ENCODE data around the gene RBM27.
"Not testable (repeated sequence)": the region's sequence is repeated elsewhere in the genome, so short reads cannot be mapped to it uniquely, and the experiment has no call there.

The RBM27 gene

DNA sequence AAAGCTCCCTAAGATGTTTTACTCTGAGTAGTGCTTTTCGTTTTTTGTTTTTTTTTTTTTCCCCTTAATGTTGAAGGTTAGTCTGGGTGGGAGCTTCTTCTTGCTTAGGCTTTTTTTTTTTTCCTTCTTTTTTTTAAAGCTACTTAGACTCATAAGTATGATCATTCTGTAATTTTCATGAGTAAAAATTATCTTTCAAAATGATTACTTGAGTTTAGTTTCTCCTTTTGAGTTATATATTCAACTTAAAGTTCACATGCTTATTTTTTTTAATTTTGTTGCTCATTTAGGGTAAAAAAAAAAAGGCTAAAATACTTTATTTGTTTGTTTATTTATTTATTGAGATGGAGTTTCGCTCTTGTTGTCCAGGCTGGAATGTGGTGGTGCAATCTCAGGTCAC, 2.9 kb downstream of the RBM27 start:
- DNase-seq: no peak

DNA sequence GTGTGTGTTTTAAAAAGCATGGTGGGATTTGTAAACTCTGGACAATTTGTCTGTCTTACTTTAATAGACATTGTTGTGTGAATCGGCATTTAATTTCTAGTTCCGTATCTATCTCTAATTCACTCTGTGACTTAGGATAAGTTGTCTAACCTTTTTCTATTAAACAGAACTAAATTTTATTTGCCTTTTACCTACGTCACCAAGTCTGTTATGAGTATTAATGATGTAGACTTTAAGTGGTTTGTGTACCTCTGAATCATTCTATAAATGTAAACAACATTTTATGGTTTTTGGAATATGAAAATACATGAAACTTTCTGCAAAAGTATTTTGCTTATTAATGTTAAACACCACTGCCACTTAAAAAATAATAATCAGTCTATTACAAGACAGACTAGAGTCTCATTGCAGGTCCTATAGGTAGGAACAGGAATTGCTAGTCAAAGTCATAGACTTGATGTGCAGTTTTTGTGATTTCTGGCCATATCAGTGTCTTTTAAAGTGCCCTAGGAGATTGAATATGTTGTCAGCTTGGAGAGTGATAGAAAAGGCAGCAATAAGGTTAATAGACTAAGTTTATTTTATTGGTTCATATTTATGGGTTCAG, 5.6 kb downstream of the RBM27 start:
- no peak for DNase-seq

DNA sequence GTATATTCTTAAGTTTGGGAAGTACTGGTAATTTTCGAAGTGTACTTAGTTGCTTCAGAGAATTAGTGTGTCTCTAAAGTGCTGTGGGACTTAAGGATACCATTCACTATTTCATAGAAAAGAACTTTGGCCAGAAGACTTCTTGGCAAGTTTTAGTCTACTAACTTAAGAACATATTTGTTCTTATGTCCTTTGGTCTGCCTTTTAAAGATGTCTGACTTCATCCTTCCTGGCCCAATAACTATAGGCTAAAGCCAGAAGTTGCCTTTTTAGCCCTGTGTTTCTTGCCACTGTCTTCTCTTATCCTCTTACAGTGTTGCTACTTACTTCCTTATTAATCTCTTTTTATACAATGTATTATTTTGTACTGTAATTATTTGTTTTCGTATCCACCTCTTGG, 6.3 kb downstream of the RBM27 start:
- DNase-seq: no peak

DNA sequence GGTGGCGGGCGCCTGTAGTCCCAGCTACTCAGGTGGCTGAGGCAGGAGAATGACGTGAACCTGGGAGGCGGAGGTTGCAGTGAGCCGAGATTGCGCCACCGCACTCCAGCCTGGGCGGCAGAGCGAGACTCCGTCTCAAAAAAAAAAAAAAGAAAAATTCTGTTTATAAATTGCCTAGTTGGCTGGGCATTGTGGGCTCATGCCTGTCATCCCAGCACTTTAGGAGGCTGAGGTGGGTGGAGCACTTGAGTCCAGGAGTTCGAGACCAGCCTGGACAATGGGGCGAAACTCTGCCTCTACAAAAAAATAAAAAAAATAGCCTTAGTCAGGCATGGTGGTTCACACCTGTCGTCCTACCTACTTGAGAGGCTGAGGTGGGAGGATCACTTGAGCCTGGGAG, 7.4 kb downstream of the RBM27 start:
- DNase-seq: not testable (repeated sequence)

DNA sequence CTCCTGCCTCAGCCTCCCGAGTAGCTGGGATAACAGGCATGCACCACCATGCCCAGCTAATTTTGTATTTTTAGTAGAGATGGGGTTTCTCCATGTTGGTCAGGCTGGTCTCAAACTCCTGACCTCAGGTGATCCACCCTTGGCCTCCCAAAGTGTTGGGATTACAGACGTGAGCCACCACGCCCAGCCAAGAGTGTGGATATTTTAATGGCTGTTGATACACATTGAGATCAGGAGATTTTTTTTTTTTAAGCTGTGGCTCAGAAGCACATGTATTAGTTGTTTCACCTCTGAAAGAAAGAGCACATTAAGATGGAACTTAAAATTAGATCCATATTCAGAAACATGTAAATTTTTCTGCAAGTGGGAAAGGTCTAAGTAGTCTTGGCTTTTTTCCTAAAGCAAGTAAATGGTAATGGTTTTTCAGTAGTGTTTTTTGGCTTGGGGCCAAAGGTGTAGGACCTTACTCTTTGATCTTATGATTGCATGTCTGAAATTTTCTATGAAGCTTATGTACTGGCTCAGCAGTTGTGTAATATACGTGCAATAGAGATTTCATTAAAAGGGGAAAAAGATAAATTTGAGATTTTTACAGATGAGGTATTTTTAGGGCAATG, 9.9 kb downstream of the RBM27 start:
- DNase-seq: peak; percentile 11

DNA sequence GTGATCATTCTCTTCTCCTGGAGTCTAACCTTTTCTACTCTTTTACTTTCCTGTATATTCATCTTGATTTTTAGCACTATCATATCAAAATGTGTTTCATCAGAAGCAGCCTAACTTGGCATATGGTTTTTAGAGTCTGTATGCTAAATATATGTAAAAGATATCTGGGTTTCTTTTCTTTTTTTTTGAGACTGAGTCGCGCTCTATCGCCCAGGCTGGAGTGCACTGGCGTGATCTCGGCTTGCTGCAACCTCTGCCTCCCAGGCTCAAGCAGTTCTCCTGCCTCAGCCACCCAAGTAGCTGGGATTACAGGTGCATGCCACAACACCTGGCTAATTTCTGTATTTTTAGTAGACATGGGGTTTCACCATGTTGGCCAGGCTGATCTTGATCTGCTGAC, 11.5 kb downstream of the RBM27 start:
- not testable (repeated sequence) for DNase-seq

DNA sequence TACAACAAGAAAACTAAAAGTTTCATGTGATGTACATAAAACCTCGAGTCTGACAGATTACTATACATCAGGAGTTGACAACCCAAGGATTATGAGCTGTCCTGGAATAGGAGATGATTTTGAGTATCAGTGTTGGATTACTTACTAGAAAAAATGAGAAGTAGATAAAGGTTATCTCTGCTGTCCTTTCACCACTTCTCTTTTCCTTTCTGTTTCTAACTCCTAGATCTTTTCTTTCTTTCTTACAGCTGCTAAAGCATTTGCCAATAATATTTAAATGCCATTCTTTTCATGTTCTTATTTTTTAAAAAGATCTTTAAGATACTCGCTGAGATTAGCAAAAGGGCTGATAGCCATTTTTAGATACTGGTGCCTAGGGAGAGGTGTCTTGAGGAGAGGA, 14.8 kb downstream of the RBM27 start:
- DNase-seq: no peak

DNA sequence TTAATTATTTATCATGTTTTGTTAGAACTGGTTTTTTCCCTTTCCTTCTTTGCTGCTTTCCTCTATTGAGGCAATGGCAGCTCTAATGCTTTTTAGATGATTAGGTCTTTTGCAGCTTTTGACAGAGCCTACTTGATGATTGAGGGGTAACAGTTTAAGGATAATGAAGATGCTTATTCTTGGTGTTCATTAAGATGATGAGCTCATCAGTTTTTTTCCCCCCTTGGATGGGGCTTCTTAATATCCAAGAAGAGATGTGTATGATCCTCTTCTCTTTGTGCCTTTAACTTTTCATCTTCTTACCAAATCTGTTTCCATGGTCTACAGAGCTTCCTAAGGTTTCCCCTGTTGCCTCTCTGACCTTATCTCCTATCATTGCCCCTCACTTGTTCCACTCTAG, 15.8 kb downstream of the RBM27 start:
- no peak for DNase-seq

DNA sequence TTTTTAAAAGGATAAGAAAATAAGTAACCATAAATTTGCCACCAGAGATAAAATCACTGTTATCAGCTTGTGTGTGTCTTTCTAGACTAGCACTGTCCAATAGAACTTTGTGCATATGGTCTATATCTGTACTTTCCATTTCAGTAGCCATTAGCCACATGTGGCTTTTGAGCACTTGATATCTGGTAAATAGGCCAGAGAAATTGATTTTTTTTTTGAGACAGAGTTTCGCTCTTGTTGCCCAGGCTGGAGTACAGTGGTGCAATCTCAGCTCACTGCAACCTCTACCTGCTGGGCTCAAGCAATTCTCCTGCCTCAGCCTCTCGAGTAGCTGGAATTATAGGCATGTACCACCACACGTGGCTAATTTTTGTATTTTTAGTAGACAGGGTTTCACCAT, 17.8 kb downstream of the RBM27 start:
- DNase-seq: no peak

DNA sequence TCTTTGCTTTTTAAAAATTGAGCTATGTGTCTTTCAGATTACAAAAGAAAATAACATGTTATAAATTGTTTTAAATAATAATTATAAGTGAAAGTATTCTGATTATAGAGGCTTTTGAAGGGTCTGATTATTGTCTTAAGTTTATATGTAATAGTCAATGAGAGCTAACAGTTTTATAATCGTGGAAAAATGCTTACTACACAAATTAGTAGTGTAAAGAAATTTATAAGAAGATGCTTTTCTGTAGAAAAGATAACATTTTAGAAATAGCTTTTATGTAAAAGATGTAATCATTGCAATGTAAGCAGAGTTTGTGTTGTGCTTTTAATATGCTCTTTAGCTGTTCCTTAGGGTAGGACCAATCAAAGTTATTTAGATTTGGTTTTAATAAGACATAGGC, 18.6 kb downstream of the RBM27 start:
- no peak for DNase-seq

DNA sequence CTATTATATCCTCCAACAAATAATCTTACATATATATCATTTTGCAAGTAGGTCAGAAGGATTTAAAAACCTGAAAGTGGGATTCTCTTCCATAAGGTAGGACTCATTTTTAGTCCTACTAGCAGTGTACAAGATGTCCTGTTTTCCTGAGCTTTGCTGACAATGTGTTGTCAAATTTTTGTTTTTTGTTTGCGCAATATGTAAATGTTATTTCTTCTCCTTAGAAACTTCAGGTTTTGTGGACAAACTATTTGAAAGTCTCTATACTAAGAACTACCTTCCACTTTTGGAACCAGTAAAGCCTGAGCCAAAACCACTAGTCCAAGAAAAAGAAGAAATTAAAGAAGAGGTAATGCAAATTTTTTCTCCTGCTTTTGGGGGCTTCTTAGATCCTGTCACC, 19.8 kb downstream of the RBM27 start:
- no peak for DNase-seq

DNA sequence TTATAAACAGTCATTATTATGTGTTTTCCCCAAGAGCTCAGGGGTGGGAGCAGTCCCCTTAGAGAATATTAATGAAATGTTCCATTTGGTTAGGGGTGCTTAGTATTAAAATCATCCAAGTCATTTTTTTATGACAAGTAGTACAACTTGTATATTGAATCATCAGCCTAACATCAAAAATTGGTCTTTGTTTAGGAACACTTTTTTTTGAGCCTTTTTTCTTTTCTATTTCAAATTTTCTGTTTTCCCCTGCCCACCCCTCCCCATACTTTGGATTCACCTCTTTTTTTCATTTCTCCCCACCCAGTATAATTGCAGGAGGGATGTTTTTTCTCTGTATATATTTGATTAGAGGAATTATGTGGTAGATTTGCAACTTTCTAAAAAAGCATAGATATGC, 25.8 kb downstream of the RBM27 start:
- DNase-seq: no peak

DNA sequence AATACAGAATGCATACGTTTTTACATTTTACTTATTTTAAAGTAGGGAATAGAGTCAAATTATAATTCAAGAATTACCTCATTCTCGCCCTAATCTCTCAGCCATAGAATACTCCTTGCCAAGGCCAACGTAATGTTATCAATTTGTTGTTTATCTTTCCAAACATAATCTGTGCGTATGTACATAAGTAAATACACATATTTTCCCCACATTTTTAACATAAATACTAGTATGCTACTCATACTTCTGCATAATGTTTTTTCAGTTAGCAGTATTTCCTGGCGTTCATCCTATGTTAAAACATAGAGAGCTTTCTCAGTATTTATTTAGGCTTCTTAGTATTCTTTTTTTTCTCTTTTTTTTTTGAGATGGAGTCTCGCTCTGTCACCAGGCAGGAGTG, 28.8 kb downstream of the RBM27 start:
- no peak for DNase-seq

DNA sequence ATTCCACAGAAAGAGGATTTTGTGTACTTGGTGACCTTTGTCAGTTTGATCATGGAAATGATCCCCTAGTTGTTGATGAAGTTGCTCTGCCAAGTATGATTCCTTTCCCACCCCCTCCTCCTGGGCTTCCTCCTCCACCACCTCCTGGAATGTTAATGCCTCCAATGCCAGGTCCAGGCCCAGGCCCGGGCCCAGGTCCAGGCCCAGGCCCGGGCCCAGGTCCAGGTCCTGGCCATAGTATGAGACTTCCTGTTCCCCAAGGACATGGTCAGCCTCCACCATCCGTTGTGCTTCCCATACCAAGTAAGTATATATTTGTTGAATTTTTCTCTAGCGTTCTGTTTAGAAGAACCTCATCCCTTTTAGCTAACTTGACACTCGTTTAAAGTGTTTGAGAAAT, 30.0 kb downstream of the RBM27 start:
- no peak for DNase-seq

DNA sequence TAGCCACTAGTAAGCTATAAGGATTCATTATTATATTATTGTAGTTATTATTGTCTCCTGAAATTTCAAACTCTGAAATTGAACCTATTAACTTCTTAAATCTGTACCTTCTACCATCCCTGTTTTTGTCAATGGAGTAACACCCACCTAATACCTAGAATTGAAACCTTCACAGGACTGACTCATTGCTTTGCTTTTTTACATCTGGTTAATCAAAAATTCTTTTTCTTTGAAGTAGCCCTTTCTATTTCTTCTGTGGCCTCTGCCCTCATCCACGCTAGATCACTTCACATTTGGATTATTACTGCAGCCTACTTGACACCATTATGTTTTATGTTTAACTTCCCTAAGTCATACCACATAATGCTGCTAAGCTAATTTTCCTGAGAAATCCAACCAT, 35.6 kb downstream of the RBM27 start:
- no peak for DNase-seq

DNA sequence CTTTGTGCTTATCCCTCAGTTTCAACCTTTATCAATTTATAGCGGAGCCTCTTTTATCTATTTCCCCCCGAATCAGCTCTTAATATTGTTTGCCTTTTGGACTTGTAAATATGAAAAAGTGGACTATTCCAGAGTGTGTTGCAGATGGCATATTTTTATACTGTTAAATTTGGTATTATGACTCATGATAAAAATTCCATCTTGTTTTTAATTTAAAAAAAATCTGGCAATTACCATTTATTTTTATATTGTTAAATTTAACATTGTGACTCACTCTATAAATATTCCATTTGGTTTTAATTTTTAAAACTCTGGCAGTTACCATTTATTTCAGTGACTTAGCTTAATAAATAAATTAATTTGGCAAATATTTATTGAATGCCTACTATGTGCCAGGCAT, 37.5 kb downstream of the RBM27 start:
- DNase-seq: no peak

DNA sequence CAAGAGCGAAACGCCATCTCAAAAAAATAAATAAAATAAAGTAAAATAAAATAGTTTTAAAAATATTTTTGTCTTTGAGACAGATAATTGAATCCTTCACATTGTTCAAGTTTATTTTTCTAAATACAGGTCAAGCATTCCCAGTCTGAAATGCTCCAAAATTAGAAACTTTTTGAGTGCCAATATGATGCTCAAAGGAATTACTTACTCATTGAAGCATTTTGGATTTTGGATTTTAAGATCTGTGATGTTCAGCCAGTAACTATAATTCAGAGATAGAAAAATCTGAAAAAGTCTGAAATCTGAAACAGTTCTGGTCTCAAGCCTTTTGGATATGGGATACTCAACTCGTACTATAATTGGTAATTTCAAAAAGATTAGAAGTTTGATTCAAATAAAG, 39.8 kb downstream of the RBM27 start:
- DNase-seq: no peak

DNA sequence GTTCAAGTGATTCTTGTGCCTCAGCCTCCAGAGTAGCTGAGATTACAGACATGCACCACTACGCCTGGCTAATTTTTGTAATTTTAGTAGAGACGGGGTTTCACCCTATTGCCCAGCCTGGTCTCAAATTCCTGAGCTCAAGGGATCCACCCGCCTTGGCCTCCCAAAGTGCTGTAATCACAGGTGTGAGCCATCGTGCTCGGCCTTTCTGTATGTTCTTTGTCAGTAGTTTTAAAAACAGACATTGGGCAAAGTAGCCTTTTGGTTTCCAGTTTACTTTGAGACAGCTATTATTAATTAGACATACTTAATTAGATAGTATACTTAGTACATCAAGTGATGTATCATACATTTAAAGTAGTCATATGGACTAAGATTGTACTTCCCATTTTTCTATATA, 45.2 kb downstream of the RBM27 start:
- DNase-seq: no peak

DNA sequence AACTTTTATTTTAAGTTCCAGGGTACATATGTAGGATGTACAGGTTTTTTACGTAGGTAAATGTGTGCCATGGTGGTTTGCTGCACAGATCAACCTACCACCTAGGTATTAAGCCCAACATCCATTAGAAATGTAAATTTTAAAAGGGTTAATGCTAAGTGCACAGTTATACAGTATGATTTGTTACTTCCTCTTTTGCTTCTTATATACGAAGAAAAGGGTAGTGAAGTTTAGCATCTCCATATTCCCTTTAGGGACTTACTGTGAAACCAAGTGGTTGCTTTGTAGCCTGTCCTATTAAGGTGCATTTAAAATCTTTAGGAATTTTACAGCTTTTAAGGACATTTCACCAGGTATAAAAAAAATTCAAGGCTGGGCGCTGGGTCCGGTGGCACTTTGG, 46.4 kb downstream of the RBM27 start:
- DNase-seq: no peak

All from DMS 273 treated with DMSO at 0.1 percent for 48 hours (cell line).